Activated naive CD8-positive, alpha-beta T cell treated with anti-CD3 and anti-CD28 coated beads for 36 hours (primary cell): ENCODE measurements around the gene KBTBD12. TPM values are rescaled to one million over a fixed set of nuclear protein-coding genes. Genes with fewer than 3 reads are reported as not detected.

Source experiments
- DNase-seq: peaks from one replicate; pipeline ENCODE4 v3.0.0; 2021
- H3K27ac Mint-ChIP-seq: one replicate; pipeline ENCODE4 v1.8.0; 2022; ENCODE audit warnings: mild to moderate bottlenecking, moderate library complexity, mixed read lengths
- H3K27me3 Mint-ChIP-seq: one replicate; pipeline ENCODE4 v1.8.0; 2022; ENCODE audit warnings: mild to moderate bottlenecking, mixed read lengths
- H3K36me3 Mint-ChIP-seq: one replicate; pipeline ENCODE4 v1.8.0; 2021; ENCODE audit warnings: mild to moderate bottlenecking, mixed read lengths
- H3K4me1 Mint-ChIP-seq: one replicate; pipeline ENCODE4 v1.8.0; 2021; ENCODE audit warnings: mixed read lengths
- H3K4me3 Mint-ChIP-seq: one replicate; pipeline ENCODE4 v1.8.0; 2022; ENCODE audit warnings: mild to moderate bottlenecking, moderate library complexity, mixed read lengths
- H3K9me3 Mint-ChIP-seq: one replicate; pipeline ENCODE4 v1.8.0; 2022; ENCODE audit warnings: mixed read lengths
- total RNA-seq, 2 experiments: library from RNA; stranded (reverse); gene quantifications; one replicate each; pipeline ENCODE4 v1.2.3, GENCODE V29; 2021

KBTBD12 gene
- total RNA-seq, 2 experiments from 2014 or later: not detected

DNA sequence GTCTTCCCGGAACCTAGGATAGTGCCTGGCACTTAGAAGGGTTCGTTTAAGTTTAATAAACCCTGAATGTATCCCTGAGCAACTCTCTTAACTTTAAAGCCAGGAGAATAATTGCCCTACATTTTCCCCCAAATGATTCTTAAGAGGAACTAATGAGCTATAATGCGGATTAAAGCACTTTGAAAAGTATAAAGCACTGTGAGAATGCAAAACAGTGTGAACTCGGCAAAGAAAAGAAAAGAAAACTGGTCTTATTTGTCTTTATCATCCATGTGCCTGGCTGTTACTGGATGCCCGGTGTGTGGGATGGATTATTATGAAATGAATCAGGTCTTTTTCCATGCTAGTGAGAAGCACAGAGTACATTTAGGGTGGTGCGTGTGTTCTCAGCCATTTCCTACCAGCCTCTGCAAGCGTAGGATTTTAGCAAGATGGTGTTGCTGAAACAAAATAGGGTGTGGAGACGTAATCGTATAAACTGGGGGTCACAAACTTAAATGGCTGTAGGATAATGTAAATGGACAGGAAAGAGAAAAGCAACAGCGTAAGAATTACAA lies 983 bp downstream of the KBTBD12 start:
- Mint-ChIP-seq H3K4me3 (peak overlapping the region; percentile 25), H3K9me3 (peaks cover 2% of the 10 kb centered on the region), H3K27me3 (peaks cover 59% of the 10 kb centered on the region)

DNA sequence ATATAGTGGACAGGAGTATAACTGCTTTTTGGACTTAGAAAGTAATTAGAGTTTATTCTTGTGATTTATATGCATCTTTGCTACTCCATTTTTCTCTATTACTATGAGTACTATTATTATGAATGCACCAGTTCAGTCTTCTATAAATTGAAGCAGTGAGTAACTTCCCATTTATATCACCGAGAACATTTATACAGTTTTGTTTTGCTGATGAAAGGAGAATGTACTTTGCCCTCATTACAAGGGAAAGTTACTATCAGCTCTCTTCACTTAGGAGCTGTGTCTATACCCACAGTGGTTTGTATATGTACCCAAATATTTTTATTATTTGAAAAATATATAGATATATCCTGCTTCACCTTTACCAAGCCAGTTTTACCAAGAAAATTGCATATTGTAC lies 5.7 kb downstream of the KBTBD12 start:
- Mint-ChIP-seq H3K27me3 (peaks cover 36% of the 10 kb centered on the region), H3K4me3 (no peak overlapping the region), H3K4me1 (peaks cover 4% of the 10 kb centered on the region), H3K36me3 (no peaks in the 10 kb centered on the region), H3K27ac (no peak overlapping the region), H3K9me3 (no peaks in the 10 kb centered on the region)
- no peak for DNase-seq

More for the DNA sequence above, 983 bp downstream of the KBTBD12 start:
- Mint-ChIP-seq H3K4me1 (peaks cover 8% of the 10 kb centered on the region), H3K36me3 (peaks cover 1% of the 10 kb centered on the region), H3K27ac (no peak overlapping the region)
- DNase-seq: no peak

DNA sequence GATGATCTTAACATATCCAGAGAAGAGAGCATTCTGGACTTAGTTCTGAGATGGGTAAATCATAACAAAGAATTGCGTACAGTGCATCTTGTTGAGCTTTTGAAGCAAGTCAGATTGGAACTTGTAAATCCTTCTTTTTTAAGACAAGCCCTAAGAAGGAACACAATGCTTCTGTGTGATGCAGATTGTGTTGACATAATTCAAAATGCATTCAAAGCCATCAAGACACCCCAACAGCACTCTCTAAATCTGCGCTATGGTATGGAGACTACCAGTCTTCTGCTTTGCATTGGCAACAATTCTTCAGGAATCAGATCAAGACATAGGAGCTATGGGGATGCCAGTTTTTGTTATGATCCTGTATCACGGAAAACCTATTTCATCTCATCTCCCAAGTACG lies 8.6 kb downstream of the KBTBD12 start:
- H3K9me3 Mint-ChIP-seq: no peaks in the 10 kb centered on the region
- H3K27ac Mint-ChIP-seq: no peak overlapping the region
- H3K27me3 Mint-ChIP-seq: peaks cover 30% of the 10 kb centered on the region
- no peaks in the 10 kb centered on the region for H3K36me3 Mint-ChIP-seq
- no peak overlapping the region for H3K4me3 Mint-ChIP-seq
- DNase-seq: no peak
- peaks cover 4% of the 10 kb centered on the region for H3K4me1 Mint-ChIP-seq

DNA sequence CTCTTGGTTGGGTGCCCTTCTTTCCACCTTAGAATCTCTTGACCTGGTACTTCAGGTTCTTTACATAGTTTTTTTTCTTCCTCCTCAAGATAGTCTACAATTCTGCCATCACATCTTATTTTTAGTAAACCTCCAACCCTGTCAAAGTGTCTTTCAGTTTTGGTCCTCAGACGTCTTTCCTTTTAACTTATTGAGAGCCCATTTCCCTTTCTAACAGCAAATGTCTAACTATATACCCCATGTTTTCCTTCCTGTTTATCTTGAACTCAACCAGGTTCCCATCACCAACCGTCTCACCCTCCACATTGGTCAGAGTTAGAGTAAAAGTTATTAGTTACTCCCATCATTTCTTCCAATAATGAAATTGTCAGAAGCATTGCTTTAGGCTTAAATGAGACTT lies 10.4 kb downstream of the KBTBD12 start:
- Mint-ChIP-seq H3K9me3 (no peaks in the 10 kb centered on the region), H3K4me3 (no peak overlapping the region), H3K27me3 (peaks cover 30% of the 10 kb centered on the region), H3K4me1 (peaks cover 4% of the 10 kb centered on the region), H3K27ac (no peak overlapping the region), H3K36me3 (no peaks in the 10 kb centered on the region)
- DNase-seq: no peak

DNA sequence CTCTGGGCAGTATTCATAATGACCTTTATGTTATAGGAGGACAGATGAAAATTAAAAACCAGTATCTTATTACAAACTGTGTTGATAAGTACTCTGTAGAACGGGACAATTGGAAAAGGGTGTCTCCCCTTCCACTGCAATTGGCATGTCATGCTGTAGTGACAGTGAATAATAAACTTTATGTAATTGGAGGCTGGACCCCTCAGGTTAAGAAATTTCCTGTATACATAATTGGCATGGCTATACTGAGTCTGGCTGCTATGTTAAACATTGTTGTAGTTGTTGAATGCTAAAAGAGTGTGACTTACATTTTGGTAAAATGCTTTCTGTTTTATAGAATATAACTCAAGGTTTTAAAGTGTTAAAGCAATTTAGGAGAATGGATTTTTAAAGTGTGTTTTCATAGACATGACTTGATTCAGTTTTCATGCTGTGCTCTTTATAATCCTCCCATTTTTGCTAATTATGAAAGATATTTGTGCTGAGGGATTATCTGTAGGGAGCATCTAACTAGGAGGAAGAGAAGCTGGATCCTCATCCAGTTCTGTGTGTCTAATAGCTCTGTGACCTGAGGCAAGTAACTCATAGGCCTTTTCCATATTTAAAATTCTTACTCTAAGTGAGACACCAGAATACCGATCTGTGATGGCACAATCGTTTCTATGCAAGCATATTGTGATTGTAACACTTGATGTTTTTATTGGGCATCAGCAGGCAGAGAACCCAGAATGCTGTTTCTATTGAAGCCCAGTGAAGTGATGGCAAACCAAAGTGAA lies 13.0 kb downstream of the KBTBD12 start:
- Mint-ChIP-seq H3K36me3 (no peaks in the 10 kb centered on the region), H3K9me3 (no peaks in the 10 kb centered on the region), H3K27ac (no peak overlapping the region), H3K27me3 (peaks cover 34% of the 10 kb centered on the region), H3K4me1 (peaks cover 4% of the 10 kb centered on the region), H3K4me3 (no peak overlapping the region)
- no peak for DNase-seq

DNA sequence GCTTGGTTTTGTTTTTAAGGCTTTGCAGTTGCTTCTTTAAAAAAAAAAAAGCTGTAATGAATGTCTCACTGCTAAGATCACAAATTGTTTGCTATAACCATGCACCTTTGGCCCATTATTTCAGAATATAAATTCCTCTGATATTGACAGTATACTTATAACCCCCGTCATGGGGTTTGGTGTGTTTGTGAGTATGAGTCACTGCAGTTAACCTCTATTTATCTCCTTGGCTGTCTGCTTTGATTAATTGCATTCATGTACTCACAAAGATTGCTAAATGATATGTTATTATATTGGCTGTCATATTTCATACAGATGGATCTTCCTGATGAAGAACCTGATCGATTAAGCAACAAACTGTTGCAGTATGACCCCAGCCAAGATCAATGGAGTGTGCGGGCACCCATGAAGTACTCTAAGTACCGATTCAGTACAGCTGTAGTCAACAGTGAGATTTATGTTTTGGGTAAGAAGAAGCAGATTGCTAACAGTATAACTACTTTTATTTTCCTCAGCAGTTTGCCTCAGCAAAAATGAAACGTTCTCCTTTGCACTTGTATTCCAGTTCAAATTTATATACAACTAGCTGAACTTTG lies 14.9 kb downstream of the KBTBD12 start:
- H3K27ac Mint-ChIP-seq: no peak overlapping the region
- no peak for DNase-seq
- no peaks in the 10 kb centered on the region for H3K9me3 Mint-ChIP-seq
- no peak overlapping the region for H3K4me3 Mint-ChIP-seq
- H3K4me1 Mint-ChIP-seq: peaks cover 4% of the 10 kb centered on the region
- no peaks in the 10 kb centered on the region for H3K36me3 Mint-ChIP-seq
- H3K27me3 Mint-ChIP-seq: peaks cover 40% of the 10 kb centered on the region

DNA sequence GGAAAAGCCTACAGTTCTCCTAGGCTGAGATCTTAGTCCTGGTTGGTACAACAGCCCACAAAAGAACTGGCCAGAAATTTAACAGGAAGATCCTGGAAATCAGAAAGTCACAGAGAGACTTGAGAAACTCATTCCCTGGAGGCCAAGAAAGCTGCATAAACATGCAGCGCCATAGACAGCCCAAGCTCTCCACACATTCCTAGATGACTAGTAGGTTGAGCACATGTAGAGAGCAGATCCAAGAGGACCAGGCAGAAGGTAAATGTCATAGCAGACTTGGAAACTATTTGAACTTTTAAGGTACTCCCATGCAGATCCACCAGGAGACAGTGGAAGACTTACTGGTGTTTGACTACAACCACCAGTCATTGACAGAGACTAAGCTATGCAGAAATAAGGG lies 18.4 kb downstream of the KBTBD12 start:
- no peaks in the 10 kb centered on the region for H3K4me1 Mint-ChIP-seq
- DNase-seq: no peak
- no peak overlapping the region for H3K27ac Mint-ChIP-seq
- H3K4me3 Mint-ChIP-seq: no peak overlapping the region
- no peaks in the 10 kb centered on the region for H3K9me3 Mint-ChIP-seq
- no peaks in the 10 kb centered on the region for H3K36me3 Mint-ChIP-seq
- peaks cover 24% of the 10 kb centered on the region for H3K27me3 Mint-ChIP-seq

DNA sequence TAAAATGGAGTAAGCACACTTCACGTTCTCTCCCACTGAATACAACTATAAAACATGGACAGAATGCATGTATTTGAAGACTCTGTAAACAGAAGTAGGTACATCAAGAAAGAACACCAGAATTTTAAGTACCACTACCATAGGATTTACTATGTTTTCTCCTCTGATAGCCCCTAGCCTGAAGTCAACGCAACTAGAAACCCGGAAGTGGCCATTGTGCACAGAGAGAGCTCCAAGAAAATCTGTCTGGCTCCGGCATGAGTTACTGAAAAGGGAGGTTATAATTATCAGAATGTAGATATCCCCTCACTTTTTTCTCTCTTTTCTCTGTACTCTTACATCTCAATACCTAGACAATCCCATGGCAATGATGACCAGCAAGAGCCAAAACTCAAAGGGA lies 23.8 kb downstream of the KBTBD12 start:
- H3K27ac Mint-ChIP-seq: no peak overlapping the region
- H3K36me3 Mint-ChIP-seq: no peaks in the 10 kb centered on the region
- peaks cover 22% of the 10 kb centered on the region for H3K27me3 Mint-ChIP-seq
- H3K4me1 Mint-ChIP-seq: no peaks in the 10 kb centered on the region
- no peak overlapping the region for H3K4me3 Mint-ChIP-seq
- peaks cover 10% of the 10 kb centered on the region for H3K9me3 Mint-ChIP-seq
- DNase-seq: no peak

DNA sequence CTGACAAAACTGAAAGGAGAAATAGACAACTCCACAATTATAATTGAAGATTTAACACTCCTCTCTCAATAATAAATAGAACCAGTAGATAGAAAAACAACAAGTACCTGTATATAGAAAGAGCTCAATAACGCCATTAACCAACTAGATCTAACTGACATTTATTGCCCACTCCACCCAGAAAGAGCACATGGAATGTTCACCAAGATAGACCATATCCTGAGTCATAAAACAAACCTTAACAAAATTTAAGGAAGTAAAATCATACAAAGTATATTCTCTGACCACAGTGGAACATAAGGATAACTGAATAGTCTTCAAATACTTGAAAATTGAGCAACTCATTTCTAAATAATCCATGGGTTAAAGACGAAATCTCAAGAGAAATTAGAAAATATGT lies 25.1 kb downstream of the KBTBD12 start:
- H3K4me3 Mint-ChIP-seq: no peak overlapping the region
- no peak for DNase-seq
- H3K27ac Mint-ChIP-seq: no peak overlapping the region
- H3K27me3 Mint-ChIP-seq: peaks cover 16% of the 10 kb centered on the region
- H3K4me1 Mint-ChIP-seq: no peaks in the 10 kb centered on the region
- H3K36me3 Mint-ChIP-seq: no peaks in the 10 kb centered on the region
- peaks cover 10% of the 10 kb centered on the region for H3K9me3 Mint-ChIP-seq

DNA sequence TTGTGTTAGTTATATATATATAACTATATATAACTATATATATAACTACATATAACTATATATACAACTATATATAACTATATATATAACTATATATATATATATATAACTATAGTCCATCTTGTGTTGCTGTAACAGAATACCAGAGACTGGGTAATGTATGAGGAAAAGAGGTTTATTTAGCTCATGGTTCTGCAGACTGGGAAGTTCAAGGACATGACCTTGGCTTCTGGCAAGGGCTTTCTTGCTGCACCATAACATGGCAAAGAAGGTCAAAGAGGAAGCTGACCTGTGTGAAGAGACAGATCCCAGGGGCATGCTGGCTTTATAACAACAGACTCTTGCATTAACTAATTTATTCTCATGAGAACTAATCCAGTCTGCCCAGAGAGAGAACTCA lies 27.6 kb downstream of the KBTBD12 start:
- Mint-ChIP-seq H3K27me3 (peaks cover 31% of the 10 kb centered on the region), H3K4me3 (no peak overlapping the region), H3K36me3 (no peaks in the 10 kb centered on the region), H3K4me1 (no peaks in the 10 kb centered on the region), H3K27ac (no peak overlapping the region), H3K9me3 (peaks cover 10% of the 10 kb centered on the region)
- DNase-seq: no peak

DNA sequence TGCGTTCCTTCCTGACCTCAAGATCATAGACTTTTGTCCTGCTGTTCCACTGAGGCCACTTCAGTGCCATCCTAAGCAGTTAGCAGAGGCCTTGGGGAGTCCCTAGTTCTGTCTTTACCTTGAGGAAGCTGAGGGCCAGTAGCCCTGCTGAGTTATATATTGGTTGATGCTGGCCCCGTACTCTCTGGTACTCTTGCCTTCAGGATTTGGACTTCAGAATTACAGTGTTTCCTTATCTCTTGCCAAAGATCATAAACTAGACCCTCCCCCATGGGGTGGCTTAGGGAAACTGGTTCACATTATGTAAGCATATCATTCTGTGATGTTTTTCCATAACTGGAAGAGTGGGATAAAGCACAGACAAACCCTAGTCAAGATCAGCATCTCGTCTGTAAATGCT lies 33.2 kb downstream of the KBTBD12 start:
- Mint-ChIP-seq H3K4me3 (no peak overlapping the region), H3K9me3 (no peaks in the 10 kb centered on the region), H3K27me3 (peaks cover 37% of the 10 kb centered on the region), H3K36me3 (no peaks in the 10 kb centered on the region), H3K4me1 (no peaks in the 10 kb centered on the region), H3K27ac (no peak overlapping the region)
- DNase-seq: no peak

DNA sequence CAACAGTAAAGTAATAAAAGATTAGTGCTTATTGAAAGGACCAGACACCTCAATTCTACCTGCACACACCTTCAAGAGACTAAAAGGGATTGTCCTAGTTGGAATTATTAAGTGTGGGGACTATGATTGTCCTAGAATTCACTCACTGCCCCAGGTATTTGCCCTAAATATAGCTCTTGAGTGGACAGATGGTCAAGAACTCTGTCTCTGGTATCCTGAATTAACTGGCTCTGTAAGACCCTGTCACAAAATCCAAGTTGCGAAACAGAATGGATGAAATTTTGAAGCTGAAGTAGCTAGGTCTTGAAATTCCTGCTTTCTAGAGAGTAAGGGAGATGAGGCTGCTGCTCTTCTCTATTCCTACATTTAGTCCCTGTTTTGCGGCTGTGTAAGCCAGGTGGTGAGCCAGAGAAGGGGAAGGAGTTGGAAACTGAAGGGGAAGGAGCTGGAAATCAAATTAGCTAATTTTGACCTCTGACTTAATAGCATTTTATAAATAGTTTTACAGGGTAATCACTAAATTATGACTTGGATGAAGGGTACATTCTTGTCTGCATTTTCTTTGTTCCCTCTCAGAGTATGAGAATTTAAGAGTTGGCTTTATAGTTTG lies 34.5 kb downstream of the KBTBD12 start:
- no peaks in the 10 kb centered on the region for H3K4me1 Mint-ChIP-seq
- H3K4me3 Mint-ChIP-seq: no peak overlapping the region
- DNase-seq: no peak
- no peaks in the 10 kb centered on the region for H3K36me3 Mint-ChIP-seq
- H3K27ac Mint-ChIP-seq: no peak overlapping the region
- H3K27me3 Mint-ChIP-seq: peaks cover 37% of the 10 kb centered on the region
- no peaks in the 10 kb centered on the region for H3K9me3 Mint-ChIP-seq

DNA sequence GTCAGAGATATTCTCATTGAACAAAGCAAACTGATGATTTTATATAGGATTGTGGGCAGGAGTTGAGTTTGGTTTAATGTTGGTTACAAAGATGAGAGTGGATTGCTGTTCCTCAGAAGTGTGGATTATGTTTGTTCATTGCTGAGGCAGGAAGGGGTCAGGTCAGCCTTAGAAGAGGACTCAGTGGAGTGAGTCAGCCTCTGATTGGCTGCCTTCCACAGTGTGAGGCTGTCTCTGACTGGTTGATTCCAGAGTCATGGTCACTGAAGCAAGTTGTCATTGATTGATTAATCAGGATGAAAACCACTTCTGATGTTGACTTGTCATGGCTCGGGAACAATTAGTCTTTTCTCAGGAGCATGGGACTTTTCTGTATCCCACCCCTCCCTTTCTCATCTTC lies 36.2 kb downstream of the KBTBD12 start:
- no peak overlapping the region for H3K4me3 Mint-ChIP-seq
- H3K36me3 Mint-ChIP-seq: no peaks in the 10 kb centered on the region
- H3K27ac Mint-ChIP-seq: no peak overlapping the region
- no peak for DNase-seq
- no peaks in the 10 kb centered on the region for H3K4me1 Mint-ChIP-seq
- peaks cover 25% of the 10 kb centered on the region for H3K27me3 Mint-ChIP-seq
- no peaks in the 10 kb centered on the region for H3K9me3 Mint-ChIP-seq

DNA sequence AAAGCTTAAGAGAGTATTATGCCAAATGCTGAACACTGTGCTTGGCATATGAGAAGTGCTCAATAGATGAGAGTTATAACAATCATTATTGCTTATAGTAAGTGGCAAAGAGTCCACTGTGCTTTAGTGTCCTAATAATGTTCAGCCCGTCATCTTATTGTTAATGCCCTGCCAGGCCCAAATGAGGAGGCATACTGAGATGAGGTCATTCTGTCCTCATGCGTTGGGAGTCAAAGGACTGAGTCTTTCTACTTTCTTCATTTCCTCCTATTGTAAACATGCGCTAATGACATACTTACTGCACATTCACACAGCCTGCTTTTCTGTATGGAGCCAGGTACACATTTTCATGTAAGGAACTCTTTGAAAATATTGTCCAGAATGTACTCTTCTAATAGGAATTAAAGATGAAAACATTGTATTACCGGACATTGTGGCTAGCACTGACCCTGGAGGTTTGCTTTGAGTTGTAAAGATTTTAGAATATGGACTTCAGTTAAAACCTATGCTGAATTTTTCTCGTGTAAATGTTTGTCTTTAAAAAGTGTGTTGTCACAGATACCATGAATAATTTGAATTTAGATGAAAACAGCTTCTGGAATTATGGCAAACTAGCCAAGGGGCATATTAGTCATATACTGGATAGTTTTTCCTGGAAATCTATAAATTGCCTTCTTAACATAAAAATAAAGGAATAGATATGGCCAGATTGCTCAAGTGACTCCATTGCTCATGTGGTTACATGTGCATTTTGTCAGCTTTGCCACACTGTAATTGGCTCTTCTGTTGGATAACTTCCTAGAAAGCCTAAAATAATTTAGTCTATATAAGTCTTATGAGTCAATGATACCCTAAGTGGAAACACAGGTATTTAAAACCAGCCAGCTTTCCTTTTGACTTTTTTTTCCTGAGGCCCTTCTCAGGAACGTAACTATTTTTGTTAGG lies 38.3 kb downstream of the KBTBD12 start:
- no peak for DNase-seq
- H3K36me3 Mint-ChIP-seq: no peaks in the 10 kb centered on the region
- H3K27me3 Mint-ChIP-seq: peaks cover 16% of the 10 kb centered on the region
- H3K9me3 Mint-ChIP-seq: no peaks in the 10 kb centered on the region
- H3K27ac Mint-ChIP-seq: no peak overlapping the region
- no peak overlapping the region for H3K4me3 Mint-ChIP-seq
- no peaks in the 10 kb centered on the region for H3K4me1 Mint-ChIP-seq

DNA sequence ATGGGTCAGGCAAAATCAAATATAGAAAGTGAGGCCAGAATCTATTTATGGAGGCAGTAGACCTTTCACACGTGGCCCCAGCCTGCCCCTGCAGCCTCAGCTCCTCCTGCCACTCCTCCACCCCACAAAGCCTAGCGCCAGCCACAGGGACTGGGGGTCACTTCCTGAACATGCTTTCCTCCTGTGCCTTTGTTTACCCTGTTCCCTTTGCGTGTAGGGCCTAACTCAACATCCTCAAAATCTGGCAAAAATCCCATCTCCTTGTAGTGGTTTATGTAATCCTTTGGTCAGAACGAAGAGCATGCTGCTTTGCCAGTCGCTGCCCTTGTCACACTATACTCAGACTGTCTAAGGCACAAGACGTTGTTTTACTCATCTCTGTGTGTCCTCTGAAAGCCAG lies 39.6 kb downstream of the KBTBD12 start:
- no peak overlapping the region for H3K4me3 Mint-ChIP-seq
- no peaks in the 10 kb centered on the region for H3K4me1 Mint-ChIP-seq
- H3K36me3 Mint-ChIP-seq: no peaks in the 10 kb centered on the region
- no peak for DNase-seq
- H3K27ac Mint-ChIP-seq: no peak overlapping the region
- H3K9me3 Mint-ChIP-seq: no peaks in the 10 kb centered on the region
- peaks cover 8% of the 10 kb centered on the region for H3K27me3 Mint-ChIP-seq
